D721Med (cell line): ENCODE measurements around the gene DPYSL4.

Experiments used
- DNase-seq: peaks from one replicate; pipeline ENCODE4 v3.0.0; 2011; ENCODE audit warnings: low spot score; ENCODE audit not compliant: insufficient read length
- FAIRE-seq: peaks from 2 replicates; lab custom pipeline; 2011; peaks lifted over from hg19 to GRCh38; lab: Jason Lieb, UNC
- TF ChIP-seq, protein P1 (sequence below): IDR thresholded peaks from 2 replicates; pipeline ENCODE4 v1.5.1; 2012; ENCODE audit warnings: mild to moderate bottlenecking, control low read depth; ENCODE audit not compliant: insufficient read depth; ENCODE audit errors: missing control alignments

DPYSL4 gene

DNA sequence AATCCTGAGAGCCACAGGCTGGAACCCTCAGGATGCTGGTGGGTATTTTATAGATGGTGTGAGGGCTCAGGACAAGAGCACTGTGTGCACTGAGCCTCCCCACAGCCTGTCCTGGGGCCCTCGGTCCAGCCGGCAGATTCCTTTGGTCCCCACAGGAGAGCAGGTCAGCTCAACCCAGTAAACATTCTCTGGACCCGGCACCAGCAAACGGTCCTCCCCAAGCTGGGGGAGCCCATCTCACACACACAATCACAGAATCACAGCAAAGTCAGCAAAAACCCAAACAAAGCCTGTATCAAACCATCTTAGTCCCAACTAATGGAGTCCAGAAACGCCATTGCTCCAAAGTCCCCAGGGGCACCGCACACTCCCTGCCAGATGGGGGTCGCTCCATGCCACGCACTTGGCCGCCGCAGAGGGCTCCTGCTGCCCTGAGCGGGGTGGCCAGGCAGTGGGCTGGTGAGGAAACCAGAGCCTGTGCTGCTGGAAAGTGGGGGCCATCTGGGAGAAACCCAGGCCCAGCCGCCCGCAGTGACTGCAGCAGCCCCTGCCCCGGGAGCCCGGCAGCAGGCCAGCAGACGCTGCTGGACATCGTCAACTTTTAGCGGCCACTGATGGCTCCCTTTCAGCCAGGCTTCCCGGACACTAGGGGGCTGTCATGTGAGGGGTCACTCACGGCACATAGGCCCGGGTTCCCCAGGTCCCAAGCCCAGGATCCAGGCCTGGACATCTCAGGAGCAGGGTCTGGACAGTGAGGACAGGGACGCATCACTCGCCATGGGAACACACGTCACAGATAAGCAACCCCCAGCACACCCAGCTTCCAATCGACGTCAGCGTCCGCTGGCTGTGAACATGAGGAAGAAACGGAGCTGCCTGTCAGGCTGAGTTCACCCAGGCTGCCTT is 52.6 kb downstream of the DPYSL4 start:
- TF ChIP-seq, protein P1, sequence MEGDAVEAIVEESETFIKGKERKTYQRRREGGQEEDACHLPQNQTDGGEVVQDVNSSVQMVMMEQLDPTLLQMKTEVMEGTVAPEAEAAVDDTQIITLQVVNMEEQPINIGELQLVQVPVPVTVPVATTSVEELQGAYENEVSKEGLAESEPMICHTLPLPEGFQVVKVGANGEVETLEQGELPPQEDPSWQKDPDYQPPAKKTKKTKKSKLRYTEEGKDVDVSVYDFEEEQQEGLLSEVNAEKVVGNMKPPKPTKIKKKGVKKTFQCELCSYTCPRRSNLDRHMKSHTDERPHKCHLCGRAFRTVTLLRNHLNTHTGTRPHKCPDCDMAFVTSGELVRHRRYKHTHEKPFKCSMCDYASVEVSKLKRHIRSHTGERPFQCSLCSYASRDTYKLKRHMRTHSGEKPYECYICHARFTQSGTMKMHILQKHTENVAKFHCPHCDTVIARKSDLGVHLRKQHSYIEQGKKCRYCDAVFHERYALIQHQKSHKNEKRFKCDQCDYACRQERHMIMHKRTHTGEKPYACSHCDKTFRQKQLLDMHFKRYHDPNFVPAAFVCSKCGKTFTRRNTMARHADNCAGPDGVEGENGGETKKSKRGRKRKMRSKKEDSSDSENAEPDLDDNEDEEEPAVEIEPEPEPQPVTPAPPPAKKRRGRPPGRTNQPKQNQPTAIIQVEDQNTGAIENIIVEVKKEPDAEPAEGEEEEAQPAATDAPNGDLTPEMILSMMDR, result no peak
- no peak for FAIRE-seq
- DNase-seq, result no peak

DNA sequence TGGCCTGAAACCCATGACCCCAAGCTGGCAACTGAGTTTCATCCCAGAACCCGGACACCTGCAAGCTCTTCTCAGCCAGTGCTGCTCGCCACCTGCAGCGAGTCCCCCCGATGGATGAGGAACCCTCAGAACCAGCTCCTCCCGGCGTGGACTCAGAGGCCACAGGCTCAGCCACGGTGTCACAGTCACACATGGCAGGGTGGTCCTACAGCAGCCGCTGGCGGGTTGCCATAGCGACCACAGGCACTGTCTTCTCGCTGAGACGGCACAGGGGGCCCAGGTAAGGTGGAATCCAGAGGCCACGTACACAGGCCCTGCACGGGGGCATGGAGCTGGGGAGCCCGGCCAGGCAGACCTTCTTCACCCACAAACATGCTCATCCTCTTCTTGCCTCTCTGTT is 53.4 kb downstream of the DPYSL4 start:
- DNase-seq (no peak), FAIRE-seq (no peak)
- TF ChIP-seq, protein P1, result no peak

DNA sequence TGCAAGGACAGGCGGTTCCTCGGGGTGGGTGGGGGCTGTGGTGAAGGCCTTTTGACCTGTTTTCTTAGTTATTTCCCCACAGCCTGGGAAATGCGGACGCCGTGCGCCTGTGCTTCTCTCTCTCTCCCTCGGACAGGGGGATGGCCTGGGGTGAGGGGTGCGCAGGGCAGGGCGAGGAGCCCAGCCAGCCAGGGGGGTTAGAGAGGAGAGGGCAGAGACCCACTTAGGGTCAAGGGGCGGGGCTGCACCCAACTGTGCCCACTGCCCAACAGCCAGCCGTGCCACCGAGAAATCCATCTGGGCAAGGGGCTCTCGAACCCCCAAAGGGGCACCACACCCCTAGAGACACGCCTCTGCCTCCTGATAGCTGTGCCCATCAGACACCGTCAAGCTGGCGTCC is 53.8 kb downstream of the DPYSL4 start:
- DNase-seq (no peak), FAIRE-seq (no peak)
- TF ChIP-seq, protein P1, result no peak

DNA sequence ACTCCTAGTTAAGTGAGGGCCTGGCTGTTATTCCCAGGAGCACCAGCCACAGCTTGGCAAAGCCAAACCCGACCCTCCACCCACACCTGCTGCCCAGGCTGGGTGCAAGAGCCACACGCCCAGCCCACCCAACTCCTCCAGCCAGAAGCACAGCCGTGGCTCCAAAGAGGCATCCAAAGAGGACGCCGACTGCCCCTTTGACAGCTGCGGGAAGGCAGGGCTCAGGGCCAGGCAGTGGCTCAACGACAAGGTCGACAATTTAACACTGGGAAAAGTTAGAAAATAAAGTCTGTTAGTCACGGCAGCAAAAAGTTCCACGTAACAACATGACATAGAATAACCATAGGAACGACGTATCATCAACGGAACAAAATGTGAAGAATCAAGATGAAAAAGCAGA is 54.3 kb downstream of the DPYSL4 start:
- no peak for DNase-seq
- FAIRE-seq, result no peak
- TF ChIP-seq, protein P1, result no peak

DNA sequence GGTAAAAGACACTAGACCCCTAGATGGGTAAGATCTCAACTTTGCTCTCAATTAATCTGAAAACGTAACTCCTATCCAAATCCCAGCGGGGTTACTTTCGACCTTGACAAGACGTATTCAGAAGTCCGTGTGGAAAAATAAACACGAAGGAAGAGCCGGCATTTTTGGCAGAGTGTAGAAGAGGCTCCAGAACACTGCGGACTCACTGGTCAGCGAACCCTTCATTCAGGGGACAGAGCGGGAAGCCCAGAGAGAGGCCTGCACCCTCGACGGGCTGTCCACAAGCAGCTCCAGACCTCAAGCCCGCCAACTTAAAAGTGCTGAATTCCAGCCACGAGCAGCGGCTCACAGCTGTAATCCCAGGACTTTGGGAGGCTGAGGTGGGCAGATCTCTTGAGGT is 54.7 kb downstream of the DPYSL4 start:
- no peak for DNase-seq
- TF ChIP-seq, protein P1, result no peak
- FAIRE-seq, result no peak

DNA sequence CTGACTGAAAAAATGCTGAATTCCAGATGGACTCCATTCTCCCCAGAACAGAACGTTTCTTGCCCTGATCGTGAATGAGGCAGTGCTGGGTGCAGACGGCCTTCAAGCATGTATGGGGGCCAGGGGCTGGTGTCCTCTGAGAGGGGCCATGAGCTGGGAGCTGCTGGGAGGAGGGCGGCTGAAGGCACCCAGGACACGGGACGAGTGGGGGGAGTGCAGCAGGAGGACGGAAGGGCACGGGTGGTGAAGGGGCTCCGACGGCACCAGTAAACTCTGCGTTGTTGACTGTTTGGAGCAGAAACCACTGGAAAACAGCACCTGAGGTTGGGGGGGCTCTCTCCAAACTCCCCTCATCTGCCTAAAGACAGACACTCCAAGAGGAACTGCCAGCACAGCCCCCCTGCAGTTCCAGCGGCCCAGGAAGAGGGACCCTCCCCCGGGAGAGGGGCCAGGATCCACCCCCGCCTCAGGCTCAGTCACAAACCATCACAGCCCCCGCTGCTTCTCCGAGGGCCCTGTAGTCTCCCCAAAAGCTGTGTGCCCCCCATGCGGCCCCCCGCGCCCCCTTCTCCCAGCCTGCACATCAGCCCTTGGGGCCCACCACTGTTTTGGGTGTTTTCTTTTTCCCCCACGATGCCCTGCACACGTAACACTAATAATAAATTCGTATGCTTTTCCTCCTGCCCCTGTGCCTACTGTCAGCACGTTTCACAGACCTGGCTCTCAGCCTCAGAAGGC is 55.5 kb downstream of the DPYSL4 start:
- FAIRE-seq (no peak), DNase-seq (no peak)
- TF ChIP-seq, protein P1, result no peak
